ENCODE measurements around the gene SLC9C2. TPM values are rescaled to one million over a fixed set of nuclear protein-coding genes. Genes with fewer than 3 reads are reported as not detected.
A peak's percentile ranks its signal among the peaks of the same experiment; 100 is the strongest.
"Not testable (repeated sequence)": the region's sequence is repeated elsewhere in the genome, so short reads cannot be mapped to it uniquely, and the experiment has no call there.

Gene SLC9C2
- total RNA-seq, 5 donors from 2014 or later (not counting 1 experiment from before 2014, with no cell fraction given), result not detected

GRCh38 chr1:173613086-173613485, 10.2 kb upstream of the SLC9C2 start:
- peaks cover 0 to 19% of the 10 kb centered on the region in 2 experiments for H3K27me3 ChIP-seq (replicated peaks in 1 of 2; ENCODE audit: control insufficient read depth in 2 of 2, extremely low read depth in 1 of 2, insufficient read depth in 2 of 2, low read length in 1 of 2)
- POLR2A ChIA-PET; H3K36me3 ChIP-seq (ENCODE audit: control insufficient read depth in 2 of 2, extremely low read depth in 1 of 2, insufficient read depth in 1 of 2, low read length in 1 of 2); H3K4me1 Mint-ChIP-seq; H3K9me3 ChIP-seq; H3K4me3 ChIP-seq (ENCODE audit: control insufficient read depth in 1 of 2, extremely low read depth in 1 of 2, low read length in 1 of 2); H3K36me3 Mint-ChIP-seq; H3K27ac Mint-ChIP-seq; H3K4me1 ChIP-seq (ENCODE audit: control insufficient read depth in 1 of 2, extremely low read depth in 1 of 2, insufficient read depth in 2 of 2, low read length in 2 of 2); CTCF ChIA-PET; H3K27ac ChIP-seq (ENCODE audit: low read length); DNase-seq; H3K9me3 Mint-ChIP-seq; H3K27me3 Mint-ChIP-seq; ATAC-seq (replicated peaks in 1 of 4); H3K4me3 Mint-ChIP-seq: not testable (repeated sequence)
- 97% methylated on average over 15 of the region's 32 CpGs for WGBS (ENCODE audit: insufficient coverage)

- H3K9me3 ChIP-seq, result no peaks in the 10 kb centered on the region
- no peaks in the 10 kb centered on the region for H3K4me1 ChIP-seq (ENCODE audit: control insufficient read depth in 1 of 2, extremely low read depth in 1 of 2, insufficient read depth in 2 of 2, low read length in 2 of 2)
- no peak overlapping the region for H3K27ac Mint-ChIP-seq
- H3K36me3 Mint-ChIP-seq, result no peaks in the 10 kb centered on the region
- no peaks in the 10 kb centered on the region for H3K4me1 Mint-ChIP-seq
- no peaks in the 10 kb centered on the region for H3K36me3 ChIP-seq (ENCODE audit: control insufficient read depth in 2 of 2, extremely low read depth in 1 of 2, insufficient read depth in 1 of 2, low read length in 1 of 2)
- no peak overlapping the region for H3K27ac ChIP-seq (ENCODE audit: low read length)
- peaks cover 0 to 6% of the 10 kb centered on the region in 2 experiments for H3K27me3 ChIP-seq (replicated peaks in 1 of 2; ENCODE audit: control insufficient read depth in 2 of 2, extremely low read depth in 1 of 2, insufficient read depth in 2 of 2, low read length in 1 of 2)
- ChIA-PET POLR2A (interaction anchor here (0.8 kb wide), 2 partner anchors 144 to 352 kb away, joined by 4 to 10 read pairs; no protein-coding TSS in a partner anchor), CTCF (no interaction called here)
- DNase-seq (no peak), ATAC-seq (replicated peaks in 1 of 4) (no peak)
- H3K9me3 Mint-ChIP-seq, result no peaks in the 10 kb centered on the region
- no CpG with 5 or more reads among the region's 4 CpGs for WGBS (ENCODE audit: insufficient coverage)
- no peak overlapping the region for H3K4me3 Mint-ChIP-seq
- no peak overlapping the region for H3K4me3 ChIP-seq (ENCODE audit: control insufficient read depth in 1 of 2, extremely low read depth in 1 of 2, low read length in 1 of 2)
- peaks cover 0 to 6% of the 10 kb centered on the region in 2 donors for H3K27me3 Mint-ChIP-seq
Measured at GRCh38 chr1:173608503-173609216, 5.8 kb upstream of the SLC9C2 start.

- peak in 1 of 4 experiments; percentile 19 for ATAC-seq (replicated peaks in 1 of 4)
Measured at GRCh38 chr1:173601588-173601987, 1.3 kb downstream of the SLC9C2 start.

GRCh38 chr1:173596097-173596825, 6.6 kb downstream of the SLC9C2 start:
- no peaks in the 10 kb centered on the region for H3K9me3 ChIP-seq
- Mint-ChIP-seq H3K9me3 (peaks cover 0 to 6% (median 2%) of the 10 kb centered on the region in 3 donors), H3K27me3 (peaks cover 1 to 4% of the 10 kb centered on the region in 2 donors), H3K4me1 (peaks cover 0 to 3% (median 0%) of the 10 kb centered on the region in 3 donors), H3K4me3 (no peak overlapping the region), H3K36me3 (no peaks in the 10 kb centered on the region), H3K27ac (no peak overlapping the region)
- H3K4me1 ChIP-seq (ENCODE audit: control insufficient read depth in 1 of 2, extremely low read depth in 1 of 2, insufficient read depth in 2 of 2, low read length in 2 of 2), result no peaks in the 10 kb centered on the region
- no peak for DNase-seq
- H3K36me3 ChIP-seq (ENCODE audit: control insufficient read depth in 2 of 2, extremely low read depth in 1 of 2, insufficient read depth in 1 of 2, low read length in 1 of 2), result no peaks in the 10 kb centered on the region
- WGBS (ENCODE audit: insufficient coverage), result no CpG with 5 or more reads among the region's 3 CpGs
- no peaks in the 10 kb centered on the region for H3K27me3 ChIP-seq (replicated peaks in 1 of 2; ENCODE audit: control insufficient read depth in 2 of 2, extremely low read depth in 1 of 2, insufficient read depth in 2 of 2, low read length in 1 of 2)
- H3K27ac ChIP-seq (ENCODE audit: low read length), result no peak overlapping the region
- ChIA-PET POLR2A (no interaction called here), CTCF (no interaction called here)
- no peak for ATAC-seq (replicated peaks in 1 of 4)
- H3K4me3 ChIP-seq (ENCODE audit: control insufficient read depth in 1 of 2, extremely low read depth in 1 of 2, low read length in 1 of 2), result no peak overlapping the region

More at GRCh38 chr1:173601588-173601987, 1.3 kb downstream of the SLC9C2 start:
- Mint-ChIP-seq H3K4me3 (no peak overlapping the region), H3K27ac (no peak overlapping the region), H3K4me1 (peaks cover 0 to 8% (median 3%) of the 10 kb centered on the region in 3 donors), H3K27me3 (peaks cover 0 to 5% of the 10 kb centered on the region in 2 donors), H3K36me3 (no peaks in the 10 kb centered on the region), H3K9me3 (no peaks in the 10 kb centered on the region)
- Histone ChIP-seq H3K27me3 (replicated peaks in 1 of 2; ENCODE audit: control insufficient read depth in 2 of 2, extremely low read depth in 1 of 2, insufficient read depth in 2 of 2, low read length in 1 of 2) (peaks cover 0 to 3% of the 10 kb centered on the region in 2 experiments), H3K27ac (ENCODE audit: low read length) (no peak overlapping the region), H3K36me3 (ENCODE audit: control insufficient read depth in 2 of 2, extremely low read depth in 1 of 2, insufficient read depth in 1 of 2, low read length in 1 of 2) (no peaks in the 10 kb centered on the region), H3K4me1 (ENCODE audit: control insufficient read depth in 1 of 2, extremely low read depth in 1 of 2, insufficient read depth in 2 of 2, low read length in 2 of 2) (no peaks in the 10 kb centered on the region), H3K4me3 (ENCODE audit: control insufficient read depth in 1 of 2, extremely low read depth in 1 of 2, low read length in 1 of 2) (no peak overlapping the region), H3K9me3 (no peaks in the 10 kb centered on the region)
- ChIA-PET CTCF (no interaction called here), POLR2A (no interaction called here)
- no CpG with 5 or more reads among the region's 2 CpGs for WGBS (ENCODE audit: insufficient coverage)
- DNase-seq, result no peak

- CTCF ChIA-PET, result interaction anchor here in 1 of 2 donors (0.9 kb wide), 1 partner anchor 14 kb away, joined by 4 read pairs; no protein-coding TSS in a partner anchor
- H3K27ac Mint-ChIP-seq; H3K36me3 Mint-ChIP-seq; H3K4me1 Mint-ChIP-seq; H3K4me1 ChIP-seq (ENCODE audit: control insufficient read depth in 1 of 2, extremely low read depth in 1 of 2, insufficient read depth in 2 of 2, low read length in 2 of 2); H3K36me3 ChIP-seq (ENCODE audit: control insufficient read depth in 2 of 2, extremely low read depth in 1 of 2, insufficient read depth in 1 of 2, low read length in 1 of 2); DNase-seq; H3K4me3 ChIP-seq (ENCODE audit: control insufficient read depth in 1 of 2, extremely low read depth in 1 of 2, low read length in 1 of 2); H3K27me3 ChIP-seq (replicated peaks in 1 of 2; ENCODE audit: control insufficient read depth in 2 of 2, extremely low read depth in 1 of 2, insufficient read depth in 2 of 2, low read length in 1 of 2); H3K27me3 Mint-ChIP-seq; H3K9me3 Mint-ChIP-seq; POLR2A ChIA-PET; ATAC-seq (replicated peaks in 1 of 4); H3K4me3 Mint-ChIP-seq; H3K27ac ChIP-seq (ENCODE audit: low read length); H3K9me3 ChIP-seq: not testable (repeated sequence)
- 100% methylated on average over 1 of the region's 5 CpGs for WGBS (ENCODE audit: insufficient coverage)
Measured at GRCh38 chr1:173591138-173591537, 11.7 kb downstream of the SLC9C2 start.

- Histone ChIP-seq H3K4me1 (ENCODE audit: control insufficient read depth in 1 of 2, extremely low read depth in 1 of 2, insufficient read depth in 2 of 2, low read length in 2 of 2) (no peaks in the 10 kb centered on the region), H3K27me3 (replicated peaks in 1 of 2; ENCODE audit: control insufficient read depth in 2 of 2, extremely low read depth in 1 of 2, insufficient read depth in 2 of 2, low read length in 1 of 2) (no peaks in the 10 kb centered on the region), H3K4me3 (ENCODE audit: control insufficient read depth in 1 of 2, extremely low read depth in 1 of 2, low read length in 1 of 2) (no peak overlapping the region), H3K36me3 (ENCODE audit: control insufficient read depth in 2 of 2, extremely low read depth in 1 of 2, insufficient read depth in 1 of 2, low read length in 1 of 2) (no peaks in the 10 kb centered on the region), H3K27ac (ENCODE audit: low read length) (no peak overlapping the region), H3K9me3 (no peaks in the 10 kb centered on the region)
- Mint-ChIP-seq H3K4me1 (no peaks in the 10 kb centered on the region), H3K36me3 (no peaks in the 10 kb centered on the region), H3K4me3 (no peak overlapping the region), H3K27ac (no peak overlapping the region), H3K27me3 (peaks cover 1 to 4% of the 10 kb centered on the region in 2 donors), H3K9me3 (no peaks in the 10 kb centered on the region)
- DNase-seq (no peak), ATAC-seq (replicated peaks in 1 of 4) (no peak)
- POLR2A ChIA-PET, result no interaction called here
- WGBS (ENCODE audit: insufficient coverage), result 80% methylated on average over 1 of the region's 1 CpG
- CTCF ChIA-PET, result no interaction called here
Measured at GRCh38 chr1:173590557-173590956, 12.3 kb downstream of the SLC9C2 start.

Data from T-cell (primary cell).